ENCODE results near the gene GALNT13.

The GALNT13 gene

GRCh38 chr2:153871231-153872221, at the start of gene GALNT13:
Gene GALNT13 (plus strand): TSS chr2:153871922.
- peak; percentile 92 for DNase-seq

DNA sequence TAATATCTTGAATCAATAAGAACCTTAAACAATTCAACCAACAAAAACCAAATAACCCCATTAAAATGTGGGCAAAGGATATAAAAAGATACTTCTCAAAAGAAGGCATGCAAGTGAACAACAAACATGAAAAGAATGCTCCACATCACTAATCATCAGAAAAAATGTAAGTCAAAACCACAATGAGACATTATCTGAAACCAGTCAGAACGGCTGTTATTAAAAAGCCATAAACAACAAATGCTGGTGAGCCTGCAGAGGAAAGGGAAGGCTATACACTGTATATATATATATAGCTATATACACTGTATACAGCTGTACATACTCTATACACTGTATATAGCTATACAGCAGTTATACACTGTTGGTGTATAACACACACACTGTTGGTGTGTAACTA, 47.8 kb upstream of the GALNT13 start:
- no peak for DNase-seq

DNA sequence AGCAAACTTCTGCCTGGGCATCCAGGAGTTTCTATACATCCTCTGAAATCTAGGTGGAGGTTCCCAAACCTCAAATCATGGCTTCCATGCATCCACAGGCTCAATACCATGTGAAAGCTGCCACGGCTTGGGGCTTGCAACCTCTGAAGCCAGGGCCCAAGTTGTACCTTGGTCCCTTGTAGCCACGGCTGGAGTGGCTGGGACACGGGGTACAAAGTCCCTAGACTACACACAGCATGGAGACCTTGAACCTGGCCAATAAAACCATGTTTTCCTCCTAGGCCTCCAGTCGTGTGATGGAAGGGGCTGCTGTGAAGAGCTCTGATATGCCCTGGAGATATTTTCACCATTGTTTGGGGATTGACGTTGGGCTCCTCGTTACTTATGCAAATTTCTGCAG, 43.4 kb upstream of the GALNT13 start:
- no peak for DNase-seq

GRCh38 chr2:153834662-153835061, 37.1 kb upstream of the GALNT13 start:
- DNase-seq, result no peak

- no peak for DNase-seq
Observed at GRCh38 chr2:153858250-153858649, 13.5 kb upstream of the GALNT13 start.

DNA sequence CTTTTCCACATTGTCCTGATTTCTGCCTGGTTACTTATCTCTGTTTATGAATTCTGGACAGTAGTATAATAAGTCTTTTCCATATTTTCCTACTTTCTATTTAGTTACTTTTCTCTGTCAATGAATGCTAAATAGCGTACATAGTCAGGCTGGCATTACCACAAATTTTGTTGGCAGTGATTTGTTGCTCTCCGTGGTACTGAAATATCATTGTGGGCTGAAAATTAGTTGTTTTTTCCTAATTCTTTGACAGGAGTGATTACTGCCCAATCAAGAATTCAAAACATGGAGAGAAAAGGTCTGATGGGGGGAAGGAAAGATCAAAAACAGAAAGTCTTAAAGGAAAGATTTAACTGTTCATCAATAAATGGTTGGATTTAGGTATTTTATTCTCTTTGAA, 7.7 kb upstream of the GALNT13 start:
- peak; percentile 51 for DNase-seq

DNA sequence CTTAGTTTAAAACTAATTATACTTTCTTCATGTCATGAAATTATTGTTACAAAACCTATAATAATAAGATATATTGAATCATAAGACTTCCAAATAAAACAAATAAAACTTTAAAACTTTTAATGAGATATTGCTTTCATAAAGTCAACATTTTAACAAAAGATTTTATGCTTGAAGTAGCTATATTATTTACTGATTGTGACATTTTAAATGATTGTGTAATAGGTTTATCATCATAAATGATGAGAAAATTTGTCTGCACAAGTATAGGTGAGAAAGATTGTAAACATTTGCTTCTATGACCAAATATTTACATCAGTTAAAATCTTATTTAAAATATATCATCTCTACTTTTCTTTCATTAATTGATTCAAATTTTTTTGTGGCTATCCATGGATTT, 5.1 kb upstream of the GALNT13 start:
- DNase-seq, result no peak

GRCh38 chr2:153870308-153870707, 1.4 kb upstream of the GALNT13 start:
- peak; percentile 33 for DNase-seq

GRCh38 chr2:153872311-153873051, 759 bp downstream of the GALNT13 start:
- no peak for DNase-seq

DNA sequence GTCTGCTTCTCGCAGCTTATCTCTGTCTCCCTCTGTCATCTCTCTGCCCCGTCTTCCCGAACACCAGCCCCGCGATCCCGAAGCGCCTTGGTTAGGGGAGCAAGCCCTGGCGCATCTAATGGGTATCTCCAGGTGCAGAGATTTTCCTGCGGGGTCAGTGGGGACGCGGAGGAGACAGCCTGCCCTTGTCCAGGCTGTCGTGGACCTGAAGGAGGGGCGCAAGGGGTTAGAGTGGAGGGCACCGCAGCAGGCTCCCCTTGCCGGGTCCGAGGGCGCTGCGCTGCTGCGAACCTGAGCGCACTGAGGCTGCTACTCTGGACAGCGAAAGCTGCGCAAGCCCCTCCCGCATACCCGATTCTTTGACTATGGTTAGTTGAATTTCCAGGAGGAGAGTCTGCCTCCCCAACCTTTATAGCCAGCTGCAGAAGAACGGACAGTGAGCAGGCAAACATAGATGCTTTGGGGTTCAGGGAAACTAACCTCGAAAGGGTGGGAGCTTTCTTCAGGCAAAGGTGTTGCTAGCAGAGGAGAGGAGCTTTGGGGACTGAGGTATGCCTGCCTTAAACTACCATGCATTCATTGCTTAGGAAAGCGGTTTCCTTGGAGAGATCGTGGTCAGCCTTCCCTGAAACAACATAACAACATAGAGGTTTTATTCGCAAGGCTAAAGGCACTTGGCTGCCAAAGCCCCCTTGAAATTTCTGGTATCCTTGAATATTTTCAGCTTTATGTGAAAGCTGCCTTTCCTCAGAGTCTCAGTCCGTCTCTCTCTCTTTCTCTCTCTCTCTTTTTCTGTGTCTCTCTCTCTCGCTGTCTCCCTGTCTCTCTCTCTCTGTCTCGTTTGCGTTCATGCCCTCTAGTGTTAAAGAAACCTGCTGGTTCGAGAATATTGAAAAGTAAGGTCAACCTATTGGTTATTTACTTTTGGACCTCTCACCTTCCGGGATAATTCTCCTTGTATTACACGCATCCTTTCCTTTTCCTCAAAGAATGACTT, 1.6 kb downstream of the GALNT13 start:
- peak; percentile 75 for DNase-seq

DNA sequence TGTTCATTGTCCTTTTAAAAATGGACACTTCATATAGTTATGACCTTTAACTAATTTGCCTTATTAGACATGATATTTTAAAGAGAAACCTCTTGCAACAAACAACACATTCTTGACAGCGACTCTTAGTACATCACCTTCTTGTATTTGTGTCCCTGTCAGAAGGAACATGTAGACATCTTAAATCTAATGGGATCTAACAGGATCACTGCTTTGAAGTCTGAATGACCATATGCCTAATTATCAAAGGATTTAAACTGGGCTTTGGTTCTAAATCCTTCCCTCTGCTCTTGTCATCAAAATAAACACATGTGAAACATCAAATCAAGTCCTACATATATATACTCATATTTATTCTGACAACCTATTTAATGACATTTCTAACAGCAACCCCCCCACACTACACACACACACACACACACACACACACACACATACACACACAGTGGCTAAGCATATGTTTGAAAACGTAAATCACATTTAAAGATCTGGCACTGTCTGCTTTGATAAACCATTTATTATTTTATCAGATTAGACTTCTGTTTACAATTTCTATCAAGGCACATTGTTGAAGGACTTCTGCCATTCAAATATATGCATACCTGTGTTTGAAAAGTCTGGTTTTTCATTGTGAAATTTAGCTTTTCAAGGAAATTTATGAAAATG, 4.2 kb downstream of the GALNT13 start:
- DNase-seq, result no peak

- DNase-seq, result no peak
Observed at GRCh38 chr2:153880926-153881325, 9.2 kb downstream of the GALNT13 start.

GRCh38 chr2:153886833-153887232, 15.1 kb downstream of the GALNT13 start:
- DNase-seq, result no peak

- DNase-seq, result peak; percentile 52
Observed at GRCh38 chr2:153890576-153890975, 18.9 kb downstream of the GALNT13 start.

DNA sequence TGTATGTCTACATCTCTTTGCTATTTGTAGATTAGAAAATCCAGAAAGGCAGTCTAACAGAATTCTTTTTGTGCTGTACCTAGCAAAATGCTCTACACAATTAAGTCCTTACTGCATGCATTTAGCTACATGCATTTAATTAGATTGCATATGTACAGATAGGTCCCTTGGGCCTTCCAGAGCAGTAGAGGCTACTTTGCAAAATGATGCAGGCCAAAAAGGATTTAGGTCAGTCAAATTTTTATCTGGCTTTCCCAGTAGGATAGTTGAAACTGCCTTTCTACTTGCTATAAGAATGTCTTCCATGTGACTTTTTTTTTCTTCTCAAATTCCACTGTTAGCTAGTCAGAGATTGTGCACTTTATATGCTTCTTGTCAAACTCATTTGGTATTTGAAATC, 19.3 kb downstream of the GALNT13 start:
- DNase-seq, result no peak

GRCh38 chr2:153912798-153913396, 41.2 kb downstream of the GALNT13 start:
- DNase-seq, result no peak

DNA sequence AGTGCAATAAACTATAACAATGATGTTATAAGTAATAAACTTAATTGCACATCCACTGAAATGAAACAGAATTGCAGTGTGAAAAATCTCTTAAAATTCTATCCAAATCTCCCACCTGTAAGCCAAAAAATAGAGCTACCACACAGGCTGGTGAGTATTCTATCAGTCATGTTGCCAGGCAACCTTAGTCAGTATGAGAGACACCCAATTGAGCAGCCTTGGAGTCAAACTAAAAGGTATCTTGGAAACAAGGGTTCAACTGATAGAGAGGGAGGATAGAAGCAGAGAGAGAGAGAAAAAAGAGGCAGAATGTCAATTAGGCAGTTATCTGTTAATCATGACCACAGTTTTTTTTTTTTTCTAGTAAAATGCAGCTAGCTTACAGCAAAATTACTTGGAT, 45.8 kb downstream of the GALNT13 start:
- no peak for DNase-seq

DNA sequence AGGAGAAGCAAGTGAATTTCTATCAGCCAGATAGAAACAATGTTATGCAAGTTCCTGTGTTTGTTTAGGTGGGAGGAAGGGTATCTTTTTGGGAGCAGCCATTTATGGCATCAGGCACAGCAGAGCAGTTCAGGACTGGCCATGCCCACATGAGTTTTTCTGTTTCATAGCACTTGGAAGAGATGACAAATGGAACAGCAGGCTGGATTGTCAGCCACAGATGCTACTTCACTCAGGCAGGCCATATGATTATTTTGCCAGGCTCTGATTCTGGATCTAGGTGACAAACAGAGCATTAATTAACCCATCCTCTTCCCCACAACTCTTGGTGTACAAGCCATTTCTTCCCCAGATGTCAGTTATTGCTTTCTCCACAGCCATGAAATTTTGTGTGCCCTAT, 63.8 kb downstream of the GALNT13 start:
- DNase-seq, result no peak

DNA sequence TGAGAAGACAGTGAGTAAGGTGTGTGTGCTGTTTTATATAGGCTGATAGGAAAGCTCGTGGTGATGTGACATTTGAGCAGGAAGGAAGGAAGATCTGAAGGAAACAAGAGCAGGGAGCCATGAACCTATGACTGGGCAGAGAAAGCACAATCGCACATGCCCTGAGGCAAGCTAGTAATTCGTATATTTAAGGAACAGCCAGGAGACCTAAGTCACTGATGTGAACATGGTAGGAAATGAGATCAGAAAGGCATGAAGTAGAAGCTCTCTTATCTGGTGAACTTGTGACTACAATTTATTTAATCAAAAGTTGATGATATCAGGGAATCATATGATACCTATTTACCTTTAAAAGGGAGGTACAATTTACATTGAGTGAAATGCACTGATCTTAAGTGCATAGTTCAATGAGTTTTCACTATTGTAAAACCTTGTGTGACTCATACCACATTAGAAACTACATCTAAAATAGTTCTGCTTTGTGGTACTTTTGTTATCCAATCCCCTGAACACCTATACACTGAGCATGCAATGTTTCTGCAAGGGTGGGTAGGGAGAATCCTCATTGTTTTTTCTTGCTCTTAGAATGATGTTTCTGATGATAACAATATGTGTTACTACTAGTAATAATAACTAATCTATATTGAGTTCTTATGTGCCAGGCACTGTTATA, 67.5 kb downstream of the GALNT13 start:
- DNase-seq, result peak; percentile 55

GRCh38 chr2:153940511-153940910, 68.8 kb downstream of the GALNT13 start:
- DNase-seq, result no peak

GRCh38 chr2:153944800-153945199, 73.1 kb downstream of the GALNT13 start:
- DNase-seq, result no peak
